ENCODE data around the gene RPIA.
A peak's percentile ranks its signal among the peaks of the same experiment; 100 is the strongest.
"Not testable (repeated sequence)": the region's sequence is repeated elsewhere in the genome, so short reads cannot be mapped to it uniquely, and the experiment has no call there.

The RPIA gene

DNA sequence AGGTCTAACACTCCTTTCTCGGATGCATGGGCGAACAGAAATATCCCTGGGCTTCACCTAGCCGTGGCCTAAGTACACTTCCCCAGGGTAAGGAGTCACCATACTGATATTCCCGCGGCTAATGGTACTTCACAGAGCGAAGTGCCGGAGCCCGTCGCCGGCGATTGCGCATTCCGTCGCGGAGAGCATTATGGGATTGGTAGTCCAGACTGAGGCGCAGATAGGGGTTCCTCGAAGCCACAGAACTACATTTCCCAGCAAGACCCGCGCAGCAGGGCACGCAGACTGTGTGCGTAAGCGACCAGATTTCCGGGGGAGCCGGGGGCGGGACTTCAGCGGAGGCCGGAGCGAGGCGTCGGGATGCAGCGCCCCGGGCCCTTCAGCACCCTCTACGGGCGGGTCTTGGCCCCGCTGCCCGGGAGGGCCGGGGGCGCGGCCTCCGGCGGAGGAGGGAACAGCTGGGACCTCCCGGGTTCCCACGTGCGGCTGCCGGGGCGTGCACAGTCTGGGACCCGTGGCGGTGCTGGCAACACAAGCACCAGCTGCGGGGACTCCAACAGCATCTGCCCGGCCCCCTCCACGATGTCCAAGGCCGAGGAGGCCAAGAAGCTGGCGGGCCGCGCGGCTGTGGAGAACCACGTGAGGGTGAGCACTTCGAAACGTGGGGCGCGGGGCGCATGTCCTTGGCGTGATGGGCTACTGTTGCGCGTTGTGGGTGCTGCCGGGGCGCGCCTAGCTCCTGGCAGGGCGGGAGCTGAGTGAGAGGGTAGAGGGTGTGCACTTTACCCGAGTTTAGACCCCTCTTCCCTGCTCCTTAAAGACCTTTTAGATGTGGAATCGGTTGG lies at the start of gene RPIA:
TSS of gene RPIA (plus strand) at position 335 of the 845 bp plus-strand sequence. CDS start at position 361, 26 bp downstream.
- FAIRE-seq (no peak), DNase-seq (ENCODE audit: insufficient read length, low spot score) (peak; percentile 83)
- peak; percentile 38 for TF ChIP-seq CTCF (IDR thresholded peaks at IDR 0.05; ENCODE audit: insufficient read depth, missing control alignments)

DNA sequence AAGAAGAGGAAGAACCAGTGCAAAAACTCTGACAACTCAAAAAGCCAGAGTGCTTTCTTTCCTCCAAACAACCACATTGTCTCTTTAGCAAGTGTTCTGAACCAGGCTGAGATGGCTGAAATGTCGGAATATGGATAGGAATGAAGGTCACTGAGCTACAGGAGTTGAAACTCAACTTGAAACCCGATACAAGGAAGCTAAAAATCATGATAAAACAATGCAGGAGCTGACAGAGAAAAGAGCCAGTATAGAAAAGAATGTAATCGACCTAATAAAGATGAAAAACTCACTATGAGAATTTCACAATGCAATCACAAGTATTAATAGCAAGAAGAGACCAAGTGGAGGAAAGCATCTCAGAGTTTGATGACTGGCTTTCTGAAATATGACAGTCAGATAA lies 49.2 kb upstream of the RPIA start:
- TF ChIP-seq CTCF (IDR thresholded peaks at IDR 0.05; ENCODE audit: insufficient read depth, missing control alignments), result no peak
- FAIRE-seq (no peak), DNase-seq (ENCODE audit: insufficient read length, low spot score) (no peak)

DNA sequence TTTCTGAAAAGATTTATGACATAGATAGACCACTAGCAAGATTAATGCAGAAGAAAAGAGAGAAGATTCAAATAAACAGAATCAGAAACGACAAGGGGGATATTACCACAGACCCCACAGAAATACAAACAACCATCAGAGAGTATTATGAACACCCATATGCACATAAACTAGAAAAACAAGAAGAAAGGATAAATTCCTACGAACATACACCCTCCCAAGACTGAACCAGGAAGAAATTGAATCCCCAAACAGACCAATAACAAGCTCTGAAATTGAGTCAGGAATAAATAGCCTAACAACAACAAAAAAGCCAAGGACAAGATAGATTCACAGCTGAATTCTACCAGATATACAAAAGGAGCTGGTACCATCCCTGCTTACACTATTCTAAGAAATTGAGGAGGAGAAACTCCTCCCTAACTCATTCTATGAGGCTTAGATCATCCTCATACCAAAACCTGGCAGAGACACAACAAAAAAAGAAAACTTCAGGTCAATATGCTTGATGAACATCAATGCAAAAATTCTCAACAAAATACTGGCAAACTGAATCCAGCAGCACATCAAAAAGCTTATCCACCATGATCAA lies 46.1 kb upstream of the RPIA start:
- FAIRE-seq; DNase-seq (ENCODE audit: insufficient read length, low spot score): not testable (repeated sequence)

DNA sequence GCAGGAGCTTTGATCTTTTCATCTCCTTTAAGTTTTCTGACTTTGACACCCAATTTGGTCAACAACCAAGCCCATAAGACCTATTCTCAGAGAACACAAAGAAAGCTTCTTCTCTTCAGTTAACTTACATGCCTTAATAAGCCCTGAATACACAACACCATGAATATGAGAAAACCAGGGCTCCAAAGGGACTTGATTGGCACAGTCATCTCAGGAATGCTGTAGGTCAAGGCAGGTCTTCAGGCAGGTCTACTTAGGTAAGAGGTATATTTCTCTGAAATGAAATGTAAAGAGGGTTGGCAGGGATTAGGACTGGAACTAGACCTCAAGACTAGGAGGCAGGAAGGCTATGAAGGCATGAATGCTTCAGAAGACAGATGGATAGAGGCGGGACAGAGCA lies 39.8 kb upstream of the RPIA start:
- FAIRE-seq (no peak), DNase-seq (ENCODE audit: insufficient read length, low spot score) (no peak)
- no peak for TF ChIP-seq CTCF (IDR thresholded peaks at IDR 0.05; ENCODE audit: insufficient read depth, missing control alignments)

GRCh38 chr2:88654714-88655113 lies 36.8 kb upstream of the RPIA start:
- DNase-seq (ENCODE audit: insufficient read length, low spot score) (no peak), FAIRE-seq (no peak)
- TF ChIP-seq CTCF (IDR thresholded peaks at IDR 0.05; ENCODE audit: insufficient read depth, missing control alignments), result no peak

DNA sequence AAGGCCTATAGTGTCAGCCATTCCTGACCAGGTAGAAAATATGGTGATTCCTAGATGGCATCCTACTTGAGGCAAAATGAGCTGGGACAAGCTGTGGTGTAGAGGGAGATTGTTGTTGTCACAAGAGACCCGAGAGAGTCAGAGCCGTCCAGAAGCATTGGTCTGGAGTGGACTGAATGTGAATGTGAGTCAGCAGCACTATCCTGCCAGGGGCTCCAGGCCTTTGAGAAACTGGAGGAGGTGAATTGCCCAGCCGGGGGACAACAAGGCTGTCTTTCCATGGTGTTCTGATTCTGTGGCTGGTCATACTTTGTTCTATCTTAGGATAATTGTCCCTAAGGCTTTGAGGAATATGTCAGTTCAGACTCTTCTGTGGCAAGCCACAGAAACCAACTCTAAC lies 34.8 kb upstream of the RPIA start:
- FAIRE-seq (no peak), DNase-seq (ENCODE audit: insufficient read length, low spot score) (no peak)
- TF ChIP-seq CTCF (IDR thresholded peaks at IDR 0.05; ENCODE audit: insufficient read depth, missing control alignments), result no peak

GRCh38 chr2:88657131-88657530 lies 34.3 kb upstream of the RPIA start:
- DNase-seq (ENCODE audit: insufficient read length, low spot score) (no peak), FAIRE-seq (no peak)
- TF ChIP-seq CTCF (IDR thresholded peaks at IDR 0.05; ENCODE audit: insufficient read depth, missing control alignments), result no peak

All from D721Med (cell line).